Hepatic stellate cell (primary cell): ENCODE measurements around the gene LRRC23.

Experiments used
- DNase-seq: peaks from one replicate; pipeline ENCODE4 v3.0.0; 2011; ENCODE audit warnings: low spot score

Gene LRRC23

DNA sequence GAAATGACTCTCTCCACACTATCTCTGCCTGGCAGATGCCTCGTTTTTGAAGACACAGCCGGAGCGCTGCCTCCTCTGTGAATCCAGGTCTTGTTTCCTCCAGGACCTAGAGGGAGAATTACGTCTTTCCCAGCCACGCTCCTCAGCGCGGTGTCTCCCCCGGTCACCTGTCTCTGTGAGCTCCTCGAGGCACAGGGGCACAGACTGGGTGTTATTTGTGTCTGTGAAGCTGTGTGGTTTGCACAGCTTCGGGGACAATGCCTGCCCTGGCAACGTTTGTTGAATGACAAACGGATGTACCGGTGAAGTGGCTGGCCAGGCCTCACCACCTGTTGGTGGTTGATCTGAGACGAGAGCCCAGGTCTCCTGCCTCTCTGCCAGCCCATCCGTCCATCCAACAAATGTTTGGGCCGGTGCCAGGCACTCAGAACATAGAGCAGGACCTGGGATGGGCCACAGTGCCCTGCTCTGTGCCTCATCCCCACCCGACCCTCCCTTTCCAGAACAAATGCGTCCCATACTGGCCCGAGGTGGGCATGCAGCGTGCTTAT is 52.6 kb downstream of the LRRC23 start:
- no peak for DNase-seq

DNA sequence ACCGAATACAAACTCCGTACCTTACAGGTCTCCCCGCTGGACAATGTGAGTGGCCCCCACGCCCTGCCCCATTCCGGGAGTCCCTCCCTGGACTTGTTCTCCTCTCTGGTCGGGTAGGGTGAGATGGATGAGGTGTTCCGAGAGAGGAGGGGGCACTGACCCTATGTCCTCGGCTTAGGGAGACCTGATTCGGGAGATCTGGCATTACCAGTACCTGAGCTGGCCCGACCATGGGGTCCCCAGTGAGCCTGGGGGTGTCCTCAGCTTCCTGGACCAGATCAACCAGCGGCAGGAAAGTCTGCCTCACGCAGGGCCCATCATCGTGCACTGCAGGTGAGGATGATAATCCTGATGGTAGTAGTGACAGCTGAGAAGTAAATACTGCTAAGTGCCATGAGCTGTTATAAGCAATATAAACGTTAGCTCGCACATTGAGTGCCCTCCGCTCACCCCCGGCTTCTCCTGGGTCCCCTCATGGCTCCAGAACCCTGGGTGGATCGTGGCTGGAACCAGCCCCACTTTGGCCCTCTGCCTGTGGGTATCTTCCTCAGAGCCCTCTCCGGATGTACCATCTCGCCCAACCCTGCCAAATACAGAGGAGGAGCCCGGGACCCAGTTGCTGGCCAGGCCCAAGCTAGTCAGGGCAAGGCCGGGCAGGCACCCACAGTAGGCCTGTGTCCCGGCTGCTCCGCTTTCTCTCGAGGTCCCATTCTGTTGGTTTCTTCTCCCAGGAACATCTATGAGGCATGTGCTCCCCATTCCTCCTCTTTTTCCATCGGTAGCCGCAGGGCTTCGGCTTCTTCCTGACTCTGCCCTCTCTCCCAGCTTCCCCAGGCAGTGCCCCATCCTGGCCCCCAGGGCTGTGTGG is 53.4 kb downstream of the LRRC23 start:
- DNase-seq: no peak

- DNase-seq: no peak
Measured at GRCh38 chr12:6958609-6959057, 54.0 kb downstream of the LRRC23 start.

DNA sequence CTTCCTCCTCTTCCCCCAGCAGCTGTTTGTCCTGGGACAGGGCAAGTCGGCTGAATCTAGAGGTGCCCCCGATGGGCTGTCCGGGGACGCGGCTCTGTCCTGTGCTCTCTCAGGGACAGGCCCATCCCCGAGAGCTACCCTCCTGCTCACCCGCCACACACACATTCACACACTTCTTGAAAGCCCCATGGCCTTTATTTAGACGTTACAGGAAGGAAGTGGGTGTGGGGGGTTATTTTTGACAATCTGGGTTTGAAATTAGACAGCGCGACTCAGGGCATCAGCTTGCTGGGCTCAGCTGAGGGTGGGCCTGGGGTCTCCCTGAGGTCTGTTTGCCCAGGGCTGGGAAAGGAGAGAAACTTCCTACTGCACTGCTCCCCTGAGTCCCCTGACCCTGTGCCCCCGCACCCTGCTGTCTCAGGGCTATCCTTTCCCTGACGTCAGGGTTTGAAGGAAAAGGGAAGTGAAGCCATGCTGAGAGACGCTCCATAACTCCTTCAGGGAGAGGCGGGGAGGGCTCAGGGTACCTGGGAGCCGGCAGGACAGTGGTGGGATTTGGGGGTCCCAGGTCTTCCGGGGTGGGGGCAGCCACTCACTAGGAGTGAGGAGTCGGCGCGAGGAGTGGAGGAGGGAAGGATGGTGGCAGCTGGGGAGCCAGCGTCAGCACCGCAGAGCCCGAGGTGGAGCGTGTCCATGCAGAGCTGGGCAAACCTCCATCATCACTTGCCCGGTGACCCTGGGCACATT is 54.6 kb downstream of the LRRC23 start:
- DNase-seq: peak; percentile 8

GRCh38 chr12:6959805-6960592 is 55.4 kb downstream of the LRRC23 start:
- DNase-seq: peak; percentile 3

DNA sequence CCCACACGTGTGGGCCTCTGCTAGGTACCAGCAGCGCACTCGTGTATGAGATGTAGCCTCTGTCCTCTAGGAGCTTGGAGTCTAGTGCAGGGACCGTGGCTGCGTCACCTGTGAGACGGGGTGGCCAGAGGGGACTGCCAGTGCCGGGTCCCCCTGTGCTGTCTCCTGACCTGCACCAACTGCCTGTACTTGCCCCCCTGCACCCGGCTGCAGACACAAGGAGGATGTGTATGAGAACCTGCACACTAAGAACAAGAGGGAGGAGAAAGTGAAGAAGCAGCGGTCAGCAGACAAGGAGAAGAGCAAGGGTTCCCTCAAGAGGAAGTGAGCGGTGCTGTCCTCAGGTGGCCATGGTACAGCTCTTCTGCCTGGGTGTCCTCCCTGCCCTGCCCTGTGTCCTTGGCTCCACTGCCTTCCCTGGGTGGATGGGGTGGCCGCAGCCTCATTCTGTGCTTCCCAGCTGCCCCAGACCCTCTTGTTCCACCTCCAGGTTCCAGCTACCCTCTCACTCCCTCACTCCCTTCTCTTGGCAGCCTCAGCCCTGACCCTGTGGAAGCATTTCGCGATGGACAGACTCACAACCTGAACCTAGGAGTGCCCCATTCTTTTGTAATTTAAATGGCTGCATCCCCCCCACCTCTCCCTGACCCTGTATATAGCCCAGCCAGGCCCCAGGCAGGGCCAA is 56.1 kb downstream of the LRRC23 start:
- peak; percentile 23 for DNase-seq

- DNase-seq: peak; percentile 23
Measured at GRCh38 chr12:6961278-6961694, 56.7 kb downstream of the LRRC23 start.

DNA sequence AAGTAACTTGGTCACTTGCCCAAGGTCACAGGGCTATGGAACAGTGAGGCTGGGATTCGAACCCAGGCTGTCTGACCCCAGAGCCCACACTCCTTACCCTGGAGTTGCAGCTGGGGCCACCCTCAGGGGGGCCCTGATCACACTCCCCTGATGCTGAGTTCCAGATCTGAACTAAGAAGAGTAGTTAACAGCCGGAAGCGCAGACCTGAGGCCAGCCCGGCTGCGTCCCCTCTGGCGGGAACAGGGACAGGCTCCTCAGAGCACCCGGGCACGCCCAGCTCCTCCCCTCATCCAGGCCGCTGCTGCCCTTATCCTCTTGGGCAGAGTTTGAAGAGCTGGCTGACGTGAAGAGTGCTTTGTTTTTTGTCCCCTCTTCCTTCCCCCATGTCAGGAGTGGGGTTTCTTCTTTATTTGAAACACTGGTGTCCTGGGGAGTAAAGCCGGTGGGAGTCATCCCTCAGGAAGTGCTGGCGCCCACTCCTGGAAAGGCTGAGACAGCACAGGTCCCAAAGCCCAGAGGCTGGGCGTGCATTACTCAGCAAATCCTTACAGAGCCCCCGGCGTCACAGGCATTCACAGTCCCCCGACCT is 57.2 kb downstream of the LRRC23 start:
- peak; percentile 83 for DNase-seq

DNA sequence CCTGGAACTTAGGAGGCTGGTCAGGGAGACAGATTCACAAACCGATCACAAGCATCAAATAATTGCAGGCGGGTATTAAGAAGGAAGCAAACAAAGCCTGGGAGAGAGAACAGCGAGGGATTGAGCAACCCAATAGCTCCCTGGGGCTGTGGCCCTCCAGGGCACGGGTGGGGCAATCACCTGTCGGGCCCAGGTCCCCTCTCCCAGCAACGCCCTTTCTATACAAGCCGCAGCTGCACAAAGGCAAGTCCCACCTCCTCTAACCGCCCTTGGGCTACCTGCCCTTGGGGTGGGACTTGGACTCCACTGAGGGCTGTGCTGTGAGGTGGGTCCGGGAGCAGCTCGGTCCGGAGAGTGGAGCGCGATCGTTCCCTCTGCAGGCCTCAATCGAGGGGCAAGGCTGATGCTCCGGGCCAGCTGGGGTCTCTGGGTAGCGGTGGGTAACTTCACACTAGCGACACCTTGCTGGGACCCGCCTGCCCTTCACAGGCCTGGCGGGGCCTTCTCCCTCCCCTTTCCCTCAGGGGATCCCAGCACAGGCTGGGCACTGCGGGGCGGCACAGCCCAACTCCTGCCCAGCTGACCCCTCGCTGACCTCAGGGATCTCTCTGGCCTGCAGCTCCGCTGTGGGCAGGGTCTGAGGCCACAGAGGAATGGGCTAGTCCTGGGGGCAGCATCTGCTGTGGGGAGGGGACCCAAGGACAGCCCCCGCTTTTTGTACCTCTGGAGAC is 57.8 kb downstream of the LRRC23 start:
- no peak for DNase-seq

GRCh38 chr12:6963016-6963731 is 58.6 kb downstream of the LRRC23 start:
- no peak for DNase-seq
